Measurements from ENCODE around the gene LGR5.

Gene LGR5

DNA sequence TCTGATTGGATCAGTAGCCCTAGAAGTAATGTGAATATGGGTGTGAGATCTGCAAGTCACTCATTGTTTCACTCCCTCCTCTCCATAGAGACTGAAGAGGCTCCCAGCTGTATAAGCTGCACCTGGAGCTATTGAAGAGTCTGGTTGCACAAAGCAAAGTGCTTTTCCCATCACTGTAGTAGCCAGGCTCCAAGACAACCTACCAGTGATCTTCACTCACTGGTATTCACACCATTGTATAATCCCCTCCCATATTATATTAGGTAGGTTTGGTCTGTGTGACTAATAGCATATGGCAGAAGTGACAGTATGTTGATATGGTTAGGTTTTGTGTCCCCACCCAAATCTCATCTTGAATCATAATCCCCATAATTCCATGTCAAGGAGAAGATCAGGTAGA lies 159.6 kb downstream of the LGR5 start:
- Mint-ChIP-seq H3K36me3 (ENCODE audit: low read depth) (no peaks in the 10 kb centered on the region), H3K27ac (no peak overlapping the region), H3K4me3 (no peak overlapping the region), H3K4me1 (ENCODE audit: low read depth) (peaks cover 2% of the 10 kb centered on the region), H3K9me3 (peaks cover 5% of the 10 kb centered on the region), H3K27me3 (peaks cover 13% of the 10 kb centered on the region)
- DNase-seq = no peak

DNA sequence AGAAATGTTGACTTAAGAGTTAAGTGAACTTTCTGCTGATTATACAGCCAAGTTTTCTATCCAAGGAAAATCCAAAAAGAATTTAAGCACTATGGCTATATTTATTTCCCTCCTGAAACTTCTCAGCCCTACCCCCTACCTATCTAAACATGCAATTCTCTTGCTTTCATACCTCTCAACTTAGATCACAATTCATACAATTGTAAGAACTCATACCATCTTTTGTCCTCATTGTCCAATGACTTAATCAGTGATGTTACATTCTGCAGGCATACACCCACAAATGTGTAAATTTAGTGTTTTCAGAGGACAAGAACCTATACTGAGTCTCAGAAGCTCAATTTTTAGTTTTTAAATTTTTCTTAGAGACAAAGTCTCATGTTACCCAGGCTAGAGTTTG lies 161.9 kb downstream of the LGR5 start:
- Mint-ChIP-seq H3K4me3 (no peak overlapping the region), H3K36me3 (ENCODE audit: low read depth) (peaks cover 20% of the 10 kb centered on the region), H3K9me3 (peaks cover 5% of the 10 kb centered on the region), H3K27me3 (peaks cover 5% of the 10 kb centered on the region), H3K27ac (no peak overlapping the region), H3K4me1 (ENCODE audit: low read depth) (peaks cover 2% of the 10 kb centered on the region)
- no peak for DNase-seq

GRCh38 chr12:71602761-71603577 lies 163.4 kb downstream of the LGR5 start:
- no peak for DNase-seq
- Mint-ChIP-seq H3K27me3 (no peaks in the 10 kb centered on the region), H3K27ac (no peak overlapping the region), H3K4me3 (no peak overlapping the region), H3K4me1 (ENCODE audit: low read depth) (peaks cover 2% of the 10 kb centered on the region), H3K36me3 (ENCODE audit: low read depth) (peaks cover 35% of the 10 kb centered on the region), H3K9me3 (peaks cover 5% of the 10 kb centered on the region)

DNA sequence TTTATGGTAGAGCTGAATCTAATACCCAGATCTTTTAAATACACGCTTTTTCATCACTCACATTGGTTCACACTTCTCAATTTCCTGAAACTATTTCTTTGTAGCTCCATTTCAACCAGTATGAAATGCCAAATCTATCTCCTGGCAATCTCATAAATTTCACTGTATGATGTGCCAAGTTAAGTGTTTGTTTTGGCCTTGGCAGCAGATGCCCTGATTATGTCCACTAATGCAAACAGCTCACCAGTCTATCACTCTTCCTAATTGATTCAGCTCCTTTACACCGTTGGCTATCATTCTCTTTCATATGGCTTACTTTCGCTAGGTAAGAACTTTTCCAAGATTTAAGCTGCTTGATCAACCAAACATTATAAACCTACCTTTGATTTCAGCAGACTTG lies 165.4 kb downstream of the LGR5 start:
- no peak overlapping the region for H3K4me3 Mint-ChIP-seq
- no peak overlapping the region for H3K27ac Mint-ChIP-seq
- peaks cover 54% of the 10 kb centered on the region for H3K36me3 Mint-ChIP-seq (ENCODE audit: low read depth)
- DNase-seq = no peak
- H3K4me1 Mint-ChIP-seq (ENCODE audit: low read depth) = peaks cover 4% of the 10 kb centered on the region
- no peaks in the 10 kb centered on the region for H3K9me3 Mint-ChIP-seq
- H3K27me3 Mint-ChIP-seq = no peaks in the 10 kb centered on the region

GRCh38 chr12:71607494-71608330 lies 168.1 kb downstream of the LGR5 start:
- Mint-ChIP-seq H3K4me3 (no peak overlapping the region), H3K36me3 (ENCODE audit: low read depth) (peaks cover 80% of the 10 kb centered on the region), H3K9me3 (no peaks in the 10 kb centered on the region), H3K4me1 (ENCODE audit: low read depth) (peaks cover 21% of the 10 kb centered on the region), H3K27me3 (no peaks in the 10 kb centered on the region), H3K27ac (peak overlapping the region; percentile 4)
- DNase-seq = no peak

GRCh38 chr12:71610031-71610795 lies 170.6 kb downstream of the LGR5 start:
- peaks cover 24% of the 10 kb centered on the region for H3K4me1 Mint-ChIP-seq (ENCODE audit: low read depth)
- no peaks in the 10 kb centered on the region for H3K27me3 Mint-ChIP-seq
- peaks cover 97% of the 10 kb centered on the region for H3K36me3 Mint-ChIP-seq (ENCODE audit: low read depth)
- no peaks in the 10 kb centered on the region for H3K9me3 Mint-ChIP-seq
- no peak overlapping the region for H3K4me3 Mint-ChIP-seq
- DNase-seq = no peak
- peak overlapping the region; percentile 86 for H3K27ac Mint-ChIP-seq

DNA sequence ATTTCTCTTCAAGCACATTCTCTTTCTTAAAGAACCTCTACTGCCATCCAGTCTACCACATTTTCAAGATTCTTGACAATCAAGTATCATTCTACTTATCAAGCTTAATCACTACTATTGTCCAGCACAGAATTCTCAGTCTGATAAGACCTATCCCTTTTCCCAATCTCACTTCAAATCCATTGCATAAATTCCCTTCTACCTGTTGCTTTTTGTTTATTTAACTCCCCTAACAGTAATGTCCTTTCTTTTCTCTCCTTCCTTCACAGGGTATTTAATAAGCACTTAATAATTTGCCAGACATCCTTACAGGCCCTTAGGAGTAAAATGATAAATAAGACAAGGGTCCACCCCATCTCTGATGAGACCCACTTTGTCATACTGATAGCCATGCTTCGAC lies 182.3 kb downstream of the LGR5 start:
- no peak for DNase-seq
- peak overlapping the region; percentile 0 for H3K27ac Mint-ChIP-seq

DNA sequence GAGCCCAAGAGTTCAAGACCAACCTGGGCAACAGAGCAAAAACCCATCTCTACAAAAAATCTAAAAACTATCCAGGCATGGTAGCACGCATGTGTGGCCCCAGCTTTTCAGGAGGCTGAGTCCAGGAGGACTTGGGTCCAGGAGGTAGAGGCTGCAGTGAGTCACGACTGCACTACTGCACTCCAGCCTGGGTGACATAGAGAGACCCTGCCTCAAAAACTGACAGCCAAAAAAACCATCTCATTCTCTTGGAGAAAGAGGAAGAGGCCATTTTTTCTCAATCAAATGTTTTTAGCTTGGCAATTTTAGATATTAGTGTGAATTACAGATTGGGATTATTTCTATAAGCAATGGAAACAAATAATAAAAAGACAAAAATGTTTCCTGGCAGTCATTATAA lies 185.9 kb downstream of the LGR5 start:
- no peaks in the 10 kb centered on the region for H3K27me3 Mint-ChIP-seq
- no peaks in the 10 kb centered on the region for H3K9me3 Mint-ChIP-seq
- DNase-seq = no peak
- H3K36me3 Mint-ChIP-seq (ENCODE audit: low read depth) = peaks cover 96% of the 10 kb centered on the region
- peak overlapping the region; percentile 66 for H3K27ac Mint-ChIP-seq
- peaks cover 30% of the 10 kb centered on the region for H3K4me1 Mint-ChIP-seq (ENCODE audit: low read depth)
- no peak overlapping the region for H3K4me3 Mint-ChIP-seq

More for the DNA sequence above, 182.3 kb downstream of the LGR5 start:
- no peak overlapping the region for H3K4me3 Mint-ChIP-seq
- H3K4me1 Mint-ChIP-seq (ENCODE audit: low read depth) = peaks cover 19% of the 10 kb centered on the region
- peaks cover 98% of the 10 kb centered on the region for H3K36me3 Mint-ChIP-seq (ENCODE audit: low read depth)
- no peaks in the 10 kb centered on the region for H3K9me3 Mint-ChIP-seq
- H3K27me3 Mint-ChIP-seq = no peaks in the 10 kb centered on the region

GRCh38 chr12:71626098-71626497 lies 186.5 kb downstream of the LGR5 start:
- Mint-ChIP-seq H3K36me3 (ENCODE audit: low read depth) (peaks cover 96% of the 10 kb centered on the region), H3K27ac (peak overlapping the region; percentile 27), H3K4me1 (ENCODE audit: low read depth) (peaks cover 28% of the 10 kb centered on the region), H3K9me3 (no peaks in the 10 kb centered on the region), H3K27me3 (no peaks in the 10 kb centered on the region), H3K4me3 (no peak overlapping the region)
- DNase-seq = no peak

GRCh38 chr12:71626768-71627167 lies 187.2 kb downstream of the LGR5 start:
- peak overlapping the region; percentile 27 for H3K27ac Mint-ChIP-seq
- no peaks in the 10 kb centered on the region for H3K27me3 Mint-ChIP-seq
- H3K4me1 Mint-ChIP-seq (ENCODE audit: low read depth) = peaks cover 25% of the 10 kb centered on the region
- H3K36me3 Mint-ChIP-seq (ENCODE audit: low read depth) = peaks cover 96% of the 10 kb centered on the region
- H3K9me3 Mint-ChIP-seq = no peaks in the 10 kb centered on the region
- H3K4me3 Mint-ChIP-seq = no peak overlapping the region
- DNase-seq = no peak

- H3K27me3 Mint-ChIP-seq = no peaks in the 10 kb centered on the region
- H3K9me3 Mint-ChIP-seq = no peaks in the 10 kb centered on the region
- peak overlapping the region; percentile 35 for H3K27ac Mint-ChIP-seq
- peaks cover 96% of the 10 kb centered on the region for H3K36me3 Mint-ChIP-seq (ENCODE audit: low read depth)
- H3K4me3 Mint-ChIP-seq = no peak overlapping the region
- DNase-seq = no peak
- peaks cover 24% of the 10 kb centered on the region for H3K4me1 Mint-ChIP-seq (ENCODE audit: low read depth)
Measured at GRCh38 chr12:71627438-71628002, 187.9 kb downstream of the LGR5 start.

Measured in activated T-cell treated with anti-CD3 and anti-CD28 coated beads, Interleukin-2, amount 50 U/mL, for 24 hours (primary cell).